Transverse colon (tissue), 4 donors: ENCODE data around the gene TTC39A.

Experiments used
- CTCF ChIP-seq, 5 experiments: fragments of 200-600 bp in 3 of 5; fragments of 450-650 bp in 2 of 5; sonication (generic) in 3 of 5; IDR thresholded peaks; 1 replicate in 2 of 5; 2 replicates in 3 of 5; pipeline ENCODE4 v1.5.1; 2016 to 2017; ENCODE audit warnings: antibody characterized with exemption in 5 of 5, inconsistent platforms in 3 of 5, mild to moderate bottlenecking in 2 of 5, moderate library complexity in 1 of 5
- EP300 ChIP-seq: sonication (generic); formaldehyde crosslinking; IDR thresholded peaks from one replicate; pipeline ENCODE4 v1.6.1; 2017; ENCODE audit warnings: antibody characterized with exemption, low read depth
- POLR2AphosphoS5 ChIP-seq, 3 donors: sonication (generic); formaldehyde crosslinking; IDR thresholded peaks; one replicate each; pipeline ENCODE4 v1.6.1; 2016; ENCODE audit warnings: antibody characterized with exemption in 3 of 3

- no peak for TF ChIP-seq CTCF (IDR thresholded peaks at IDR 0.05)
- TF ChIP-seq EP300: no peak
- TF ChIP-seq POLR2AphosphoS5 (IDR thresholded peaks at IDR 0.05): no peak
These were observed 87.8 kb downstream of the TTC39A start for GRCh38 chr1:51242546-51242945.
